ENCODE results near the gene ATAT1. TPM values are rescaled to one million over a fixed set of nuclear protein-coding genes. Genes with fewer than 3 reads are reported as not detected.

The ATAT1 gene
- total and polyA plus RNA-seq, 2 of the 13 experiments (the other 11 are each of a cell fraction or from before 2014, with no cell fraction given), result 9.2 to 23.6 TPM

DNA sequence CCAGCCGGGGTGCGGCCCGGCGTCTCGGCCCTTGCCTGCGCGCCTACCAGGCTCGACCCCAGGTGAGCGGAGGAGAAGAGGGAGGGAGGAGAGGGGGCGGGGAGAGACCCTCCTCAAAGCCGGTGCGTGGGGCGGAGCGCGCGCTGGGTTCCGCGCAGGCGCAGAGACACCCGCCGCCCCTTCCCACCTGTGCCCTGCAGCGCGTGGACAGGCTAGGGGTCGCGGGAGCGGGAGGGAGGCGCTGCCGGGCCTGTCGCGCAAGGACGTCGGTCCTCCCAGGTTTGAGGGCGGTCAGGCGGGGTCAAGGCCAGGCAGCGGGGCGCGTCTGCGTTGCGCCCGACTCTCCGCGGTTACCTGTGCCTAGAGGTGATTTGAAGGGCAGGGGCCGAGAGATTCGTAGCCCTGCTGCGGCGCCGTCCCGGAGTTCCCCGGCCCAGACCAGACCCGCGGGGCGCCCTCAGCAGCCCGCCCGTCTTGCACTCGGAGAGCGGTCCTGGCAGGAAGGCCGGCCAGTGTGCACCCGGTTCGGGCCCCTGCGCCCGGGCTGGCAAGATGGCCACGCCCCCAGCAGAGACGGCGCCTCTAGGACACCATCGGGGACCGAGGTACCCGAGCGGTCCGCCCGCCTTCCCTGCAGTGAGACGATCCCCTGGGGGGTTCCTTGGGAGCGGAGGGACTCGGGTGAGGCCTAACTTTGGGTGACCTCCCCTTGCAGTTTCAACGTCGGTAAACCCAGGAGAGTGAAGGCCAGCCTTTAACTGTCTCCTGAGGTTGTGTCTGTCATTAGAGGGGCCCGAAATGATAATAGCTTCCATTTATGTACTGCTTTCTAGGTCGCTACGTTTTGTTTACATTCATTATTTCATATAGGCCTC is 20.8 kb downstream of the ATAT1 start (continued):
- TF ChIP-seq ZZZ3 (CRISPR knock-in tag; IDR thresholded peaks at IDR 0.05; ENCODE audit: borderline replicate concordance) (no peak; the same call in 1 of the 2 replicates), AGO2 (optimal IDR thresholded peaks at IDR 0.05; ENCODE audit: low read depth, low read length) (peak; percentile 97), RARA (CRISPR knock-in tag; IDR thresholded peaks at IDR 0.05) (peak; percentile 95), ZFX (CRISPR knock-in tag; IDR thresholded peaks at IDR 0.05; ENCODE audit: low read depth) (peak; percentile 97), DNMT1 (CRISPR knock-in tag; IDR thresholded peaks at IDR 0.05) (peak; percentile 97), PAWR (CRISPR knock-in tag; IDR thresholded peaks at IDR 0.05; ENCODE audit: borderline replicate concordance) (peak; percentile 87; the same call in 1 of the 2 replicates), ZNF296 (CRISPR knock-in tag; conservative IDR thresholded peaks at IDR 0.05) (peak; percentile 86; the same call in 1 of the 2 replicates), TSC22D2 (CRISPR knock-in tag; IDR thresholded peaks at IDR 0.05; ENCODE audit: borderline replicate concordance) (peak; percentile 74), FOXA1 (IDR thresholded peaks at IDR 0.05) (no peak), FOXA1 (CRISPR knock-in tag; IDR thresholded peaks at IDR 0.05) (0 out of 2 replicates have a peak, but pooled peaks have one; percentile 11), PPARG (CRISPR knock-in tag; conservative IDR thresholded peaks at IDR 0.05) (0 out of 2 replicates have a peak, but pooled peaks have one; percentile 21), TRIM24 (CRISPR knock-in tag; IDR thresholded peaks at IDR 0.05) (no peak), ZNF652 (CRISPR knock-in tag; IDR thresholded peaks at IDR 0.05; ENCODE audit: borderline replicate concordance, low read depth) (no peak), TCF7L2 (IDR thresholded peaks at IDR 0.05; ENCODE audit: low read depth, low read length) (no peak), JDP2 (CRISPR knock-in tag; IDR thresholded peaks at IDR 0.05; ENCODE audit: borderline replicate concordance) (no peak), KMT2A (CRISPR knock-in tag; IDR thresholded peaks at IDR 0.05) (peak; percentile 47; the same call in 1 of the 2 replicates), HCFC1 (IDR thresholded peaks at IDR 0.05; ENCODE audit: low read depth, low read length) (no peak), MIXL1 (CRISPR knock-in tag; IDR thresholded peaks at IDR 0.05) (peak; percentile 37; the same call in 1 of the 2 replicates)
- TF ChIP-seq, protein P1, sequence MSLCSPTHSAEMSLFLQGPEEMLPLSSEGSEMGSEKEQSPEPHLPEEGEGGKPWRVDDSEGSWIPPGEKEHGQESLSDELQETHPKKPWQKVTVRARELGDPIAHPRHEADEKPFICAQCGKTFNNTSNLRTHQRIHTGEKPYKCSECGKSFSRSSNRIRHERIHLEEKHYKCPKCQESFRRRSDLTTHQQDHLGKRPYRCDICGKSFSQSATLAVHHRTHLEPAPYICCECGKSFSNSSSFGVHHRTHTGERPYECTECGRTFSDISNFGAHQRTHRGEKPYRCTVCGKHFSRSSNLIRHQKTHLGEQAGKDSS (CRISPR knock-in tag; IDR thresholded peaks at IDR 0.05; ENCODE audit: borderline replicate concordance, low read depth), result peak; percentile 80
- TF ChIP-seq, protein P2, sequence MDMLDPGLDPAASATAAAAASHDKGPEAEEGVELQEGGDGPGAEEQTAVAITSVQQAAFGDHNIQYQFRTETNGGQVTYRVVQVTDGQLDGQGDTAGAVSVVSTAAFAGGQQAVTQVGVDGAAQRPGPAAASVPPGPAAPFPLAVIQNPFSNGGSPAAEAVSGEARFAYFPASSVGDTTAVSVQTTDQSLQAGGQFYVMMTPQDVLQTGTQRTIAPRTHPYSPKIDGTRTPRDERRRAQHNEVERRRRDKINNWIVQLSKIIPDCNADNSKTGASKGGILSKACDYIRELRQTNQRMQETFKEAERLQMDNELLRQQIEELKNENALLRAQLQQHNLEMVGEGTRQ (IDR thresholded peaks at IDR 0.05; ENCODE audit: low read depth, low read length), result no peak
- TF ChIP-seq, protein P2 (CRISPR knock-in tag; IDR thresholded peaks at IDR 0.05; ENCODE audit: borderline replicate concordance), result no peak; the same call in 1 of the 2 replicates
- TF ChIP-seq, protein P3, sequence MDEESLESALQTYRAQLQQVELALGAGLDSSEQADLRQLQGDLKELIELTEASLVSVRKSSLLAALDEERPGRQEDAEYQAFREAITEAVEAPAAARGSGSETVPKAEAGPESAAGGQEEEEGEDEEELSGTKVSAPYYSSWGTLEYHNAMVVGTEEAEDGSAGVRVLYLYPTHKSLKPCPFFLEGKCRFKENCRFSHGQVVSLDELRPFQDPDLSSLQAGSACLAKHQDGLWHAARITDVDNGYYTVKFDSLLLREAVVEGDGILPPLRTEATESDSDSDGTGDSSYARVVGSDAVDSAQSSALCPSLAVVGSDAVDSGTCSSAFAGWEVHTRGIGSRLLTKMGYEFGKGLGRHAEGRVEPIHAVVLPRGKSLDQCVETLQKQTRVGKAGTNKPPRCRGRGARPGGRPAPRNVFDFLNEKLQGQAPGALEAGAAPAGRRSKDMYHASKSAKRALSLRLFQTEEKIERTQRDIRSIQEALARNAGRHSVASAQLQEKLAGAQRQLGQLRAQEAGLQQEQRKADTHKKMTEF (CRISPR knock-in tag; IDR thresholded peaks at IDR 0.05), result peak; percentile 99
- TF ChIP-seq, protein P4, sequence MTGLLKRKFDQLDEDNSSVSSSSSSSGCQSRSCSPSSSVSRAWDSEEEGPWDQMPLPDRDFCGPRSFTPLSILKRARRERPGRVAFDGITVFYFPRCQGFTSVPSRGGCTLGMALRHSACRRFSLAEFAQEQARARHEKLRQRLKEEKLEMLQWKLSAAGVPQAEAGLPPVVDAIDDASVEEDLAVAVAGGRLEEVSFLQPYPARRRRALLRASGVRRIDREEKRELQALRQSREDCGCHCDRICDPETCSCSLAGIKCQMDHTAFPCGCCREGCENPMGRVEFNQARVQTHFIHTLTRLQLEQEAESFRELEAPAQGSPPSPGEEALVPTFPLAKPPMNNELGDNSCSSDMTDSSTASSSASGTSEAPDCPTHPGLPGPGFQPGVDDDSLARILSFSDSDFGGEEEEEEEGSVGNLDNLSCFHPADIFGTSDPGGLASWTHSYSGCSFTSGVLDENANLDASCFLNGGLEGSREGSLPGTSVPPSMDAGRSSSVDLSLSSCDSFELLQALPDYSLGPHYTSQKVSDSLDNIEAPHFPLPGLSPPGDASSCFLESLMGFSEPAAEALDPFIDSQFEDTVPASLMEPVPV (CRISPR knock-in tag; IDR thresholded peaks at IDR 0.05), result peak; percentile 89
